ENCODE data around the gene DESI2.
"Not testable (repeated sequence)": the region's sequence is repeated elsewhere in the genome, so short reads cannot be mapped to it uniquely, and the experiment has no call there.

The DESI2 gene

DNA sequence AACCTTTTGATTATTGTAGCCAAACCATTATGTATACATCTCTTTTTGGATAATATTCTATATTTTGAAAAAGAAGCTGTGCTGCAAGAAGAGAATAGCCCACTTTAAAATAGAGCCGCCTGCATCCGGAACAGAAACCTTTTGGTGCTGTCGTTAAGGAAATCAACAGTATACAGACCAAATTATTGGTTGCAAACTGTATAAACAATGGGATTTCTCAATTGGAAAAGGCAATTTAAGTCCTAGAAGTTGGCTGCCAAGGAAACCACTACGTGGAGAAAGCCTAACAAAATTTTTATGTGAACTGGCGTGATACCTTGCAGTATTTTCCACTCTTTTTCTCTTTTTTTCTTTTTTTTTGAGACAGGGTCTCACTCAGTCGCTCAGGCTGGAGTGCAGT is 25.8 kb downstream of the DESI2 start:
- no peak for DNase-seq (ENCODE audit: low read depth in 1 of 2, low spot score in 1 of 2)
- TF ChIP-seq SPI1 (IDR thresholded peaks at IDR 0.05; ENCODE audit: borderline replicate concordance, low read depth) (no peak), POLR2AphosphoS5 (IDR thresholded peaks at IDR 0.05; ENCODE audit: low read depth) (no peak), GABPA (IDR thresholded peaks at IDR 0.05; ENCODE audit: low read depth) (no peak)
- TF ChIP-seq, protein P1, sequence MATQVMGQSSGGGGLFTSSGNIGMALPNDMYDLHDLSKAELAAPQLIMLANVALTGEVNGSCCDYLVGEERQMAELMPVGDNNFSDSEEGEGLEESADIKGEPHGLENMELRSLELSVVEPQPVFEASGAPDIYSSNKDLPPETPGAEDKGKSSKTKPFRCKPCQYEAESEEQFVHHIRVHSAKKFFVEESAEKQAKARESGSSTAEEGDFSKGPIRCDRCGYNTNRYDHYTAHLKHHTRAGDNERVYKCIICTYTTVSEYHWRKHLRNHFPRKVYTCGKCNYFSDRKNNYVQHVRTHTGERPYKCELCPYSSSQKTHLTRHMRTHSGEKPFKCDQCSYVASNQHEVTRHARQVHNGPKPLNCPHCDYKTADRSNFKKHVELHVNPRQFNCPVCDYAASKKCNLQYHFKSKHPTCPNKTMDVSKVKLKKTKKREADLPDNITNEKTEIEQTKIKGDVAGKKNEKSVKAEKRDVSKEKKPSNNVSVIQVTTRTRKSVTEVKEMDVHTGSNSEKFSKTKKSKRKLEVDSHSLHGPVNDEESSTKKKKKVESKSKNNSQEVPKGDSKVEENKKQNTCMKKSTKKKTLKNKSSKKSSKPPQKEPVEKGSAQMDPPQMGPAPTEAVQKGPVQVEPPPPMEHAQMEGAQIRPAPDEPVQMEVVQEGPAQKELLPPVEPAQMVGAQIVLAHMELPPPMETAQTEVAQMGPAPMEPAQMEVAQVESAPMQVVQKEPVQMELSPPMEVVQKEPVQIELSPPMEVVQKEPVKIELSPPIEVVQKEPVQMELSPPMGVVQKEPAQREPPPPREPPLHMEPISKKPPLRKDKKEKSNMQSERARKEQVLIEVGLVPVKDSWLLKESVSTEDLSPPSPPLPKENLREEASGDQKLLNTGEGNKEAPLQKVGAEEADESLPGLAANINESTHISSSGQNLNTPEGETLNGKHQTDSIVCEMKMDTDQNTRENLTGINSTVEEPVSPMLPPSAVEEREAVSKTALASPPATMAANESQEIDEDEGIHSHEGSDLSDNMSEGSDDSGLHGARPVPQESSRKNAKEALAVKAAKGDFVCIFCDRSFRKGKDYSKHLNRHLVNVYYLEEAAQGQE (IDR thresholded peaks at IDR 0.05; ENCODE audit: insufficient replicate concordance, low read depth), result no peak
- TF ChIP-seq, protein P2, sequence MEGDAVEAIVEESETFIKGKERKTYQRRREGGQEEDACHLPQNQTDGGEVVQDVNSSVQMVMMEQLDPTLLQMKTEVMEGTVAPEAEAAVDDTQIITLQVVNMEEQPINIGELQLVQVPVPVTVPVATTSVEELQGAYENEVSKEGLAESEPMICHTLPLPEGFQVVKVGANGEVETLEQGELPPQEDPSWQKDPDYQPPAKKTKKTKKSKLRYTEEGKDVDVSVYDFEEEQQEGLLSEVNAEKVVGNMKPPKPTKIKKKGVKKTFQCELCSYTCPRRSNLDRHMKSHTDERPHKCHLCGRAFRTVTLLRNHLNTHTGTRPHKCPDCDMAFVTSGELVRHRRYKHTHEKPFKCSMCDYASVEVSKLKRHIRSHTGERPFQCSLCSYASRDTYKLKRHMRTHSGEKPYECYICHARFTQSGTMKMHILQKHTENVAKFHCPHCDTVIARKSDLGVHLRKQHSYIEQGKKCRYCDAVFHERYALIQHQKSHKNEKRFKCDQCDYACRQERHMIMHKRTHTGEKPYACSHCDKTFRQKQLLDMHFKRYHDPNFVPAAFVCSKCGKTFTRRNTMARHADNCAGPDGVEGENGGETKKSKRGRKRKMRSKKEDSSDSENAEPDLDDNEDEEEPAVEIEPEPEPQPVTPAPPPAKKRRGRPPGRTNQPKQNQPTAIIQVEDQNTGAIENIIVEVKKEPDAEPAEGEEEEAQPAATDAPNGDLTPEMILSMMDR (IDR thresholded peaks at IDR 0.05; ENCODE audit: insufficient read depth, low read length), result no peak

DNA sequence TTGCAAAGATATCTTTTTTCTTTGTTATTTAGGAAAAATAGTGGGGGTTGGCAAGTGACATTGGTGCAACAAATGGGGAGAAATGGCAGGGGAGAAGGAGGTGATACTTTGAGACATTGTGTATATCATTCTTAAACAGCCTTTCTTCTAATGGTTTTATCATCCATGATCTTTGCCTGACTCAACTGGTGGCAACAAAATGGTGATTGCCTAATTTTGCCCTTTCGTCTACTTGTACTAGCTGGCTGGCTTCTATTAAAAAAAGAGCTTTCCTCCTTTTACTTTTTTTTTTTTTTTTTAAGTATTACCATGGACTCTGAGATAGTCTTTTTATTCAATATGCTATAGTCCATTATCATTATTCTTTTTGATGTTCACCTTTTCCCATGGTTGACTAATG is 27.7 kb downstream of the DESI2 start:
- TF ChIP-seq, protein P1 (IDR thresholded peaks at IDR 0.05; ENCODE audit: insufficient replicate concordance, low read depth), result no peak
- TF ChIP-seq POLR2AphosphoS5 (IDR thresholded peaks at IDR 0.05; ENCODE audit: low read depth) (no peak), SPI1 (IDR thresholded peaks at IDR 0.05; ENCODE audit: borderline replicate concordance, low read depth) (no peak), GABPA (IDR thresholded peaks at IDR 0.05; ENCODE audit: low read depth) (no peak)
- TF ChIP-seq, protein P2 (IDR thresholded peaks at IDR 0.05; ENCODE audit: insufficient read depth, low read length), result no peak
- no peak for DNase-seq (ENCODE audit: low read depth in 1 of 2, low spot score in 1 of 2)
- no peaks in the 10 kb centered on the region for H3K27me3 ChIP-seq (ENCODE audit: insufficient read depth, poor library complexity, severe bottlenecking)
- no peak overlapping the region for H3K27ac ChIP-seq (replicated peaks)
- H3K4me3 ChIP-seq (replicated peaks; ENCODE audit: insufficient read depth, low read length), result no peak overlapping the region

More for the DNA sequence above, 25.8 kb downstream of the DESI2 start:
- Histone ChIP-seq H3K4me3 (replicated peaks; ENCODE audit: insufficient read depth, low read length) (no peak overlapping the region), H3K27me3 (ENCODE audit: insufficient read depth, poor library complexity, severe bottlenecking) (no peaks in the 10 kb centered on the region), H3K27ac (replicated peaks) (no peak overlapping the region)

DNA sequence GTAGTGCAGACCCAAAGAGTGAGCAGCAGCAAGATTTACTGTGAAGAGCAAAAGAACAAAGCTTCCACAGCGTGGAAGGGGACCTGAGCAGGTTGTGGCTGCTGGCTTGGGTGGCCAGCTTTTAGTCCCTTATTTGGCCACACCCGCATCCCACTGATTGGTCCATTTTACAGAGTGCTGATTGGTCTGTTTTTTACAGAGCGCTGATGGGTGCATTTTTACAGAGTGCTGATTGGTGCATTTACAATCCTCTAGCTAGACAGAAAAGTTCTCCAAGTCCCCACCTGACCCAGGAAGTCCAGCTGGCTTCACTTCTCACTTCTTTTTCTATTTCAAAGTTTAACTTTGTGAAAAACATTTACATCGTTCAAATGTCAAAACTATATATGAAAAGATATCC is 29.2 kb downstream of the DESI2 start:
- not testable (repeated sequence) for DNase-seq (ENCODE audit: low read depth in 1 of 2, low spot score in 1 of 2); H3K27me3 ChIP-seq (ENCODE audit: insufficient read depth, poor library complexity, severe bottlenecking); H3K4me3 ChIP-seq (replicated peaks; ENCODE audit: insufficient read depth, low read length); H3K27ac ChIP-seq (replicated peaks)

DNA sequence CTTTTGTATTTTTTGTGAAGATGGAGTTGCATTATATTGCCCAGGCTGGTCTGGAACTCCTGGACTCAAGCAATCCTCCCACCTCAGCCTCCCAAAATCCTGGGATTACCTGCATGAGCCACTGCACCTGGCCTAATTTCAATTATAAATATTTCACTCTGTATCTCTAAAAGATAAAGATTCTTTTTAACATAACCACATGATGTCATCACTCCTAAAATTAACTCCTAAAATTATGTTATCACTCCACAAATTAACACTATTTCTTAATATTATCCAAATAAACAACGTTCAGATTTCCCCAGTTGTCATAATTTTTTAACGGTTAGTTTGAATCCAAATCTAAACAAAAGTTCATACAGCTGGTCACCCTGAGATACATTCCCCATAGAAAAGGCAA is 43.0 kb downstream of the DESI2 start:
- TF ChIP-seq SPI1 (IDR thresholded peaks at IDR 0.05; ENCODE audit: borderline replicate concordance, low read depth), result no peak
- TF ChIP-seq, protein P2 (IDR thresholded peaks at IDR 0.05; ENCODE audit: insufficient read depth, low read length), result no peak
- no peak for TF ChIP-seq GABPA (IDR thresholded peaks at IDR 0.05; ENCODE audit: low read depth)
- TF ChIP-seq, protein P1 (IDR thresholded peaks at IDR 0.05; ENCODE audit: insufficient replicate concordance, low read depth), result no peak
- no peak for TF ChIP-seq POLR2AphosphoS5 (IDR thresholded peaks at IDR 0.05; ENCODE audit: low read depth)
- no peaks in the 10 kb centered on the region for H3K27me3 ChIP-seq (ENCODE audit: insufficient read depth, poor library complexity, severe bottlenecking)

More for the DNA sequence above, 43.0 kb downstream of the DESI2 start:
- Histone ChIP-seq H3K4me3 (replicated peaks; ENCODE audit: insufficient read depth, low read length) (no peak overlapping the region), H3K27ac (replicated peaks) (no peak overlapping the region)
- no peak for DNase-seq (ENCODE audit: low read depth in 1 of 2, low spot score in 1 of 2)

Measured in HL-60 (cell line).